ENCODE results near the gene FOXB2.

DNA sequence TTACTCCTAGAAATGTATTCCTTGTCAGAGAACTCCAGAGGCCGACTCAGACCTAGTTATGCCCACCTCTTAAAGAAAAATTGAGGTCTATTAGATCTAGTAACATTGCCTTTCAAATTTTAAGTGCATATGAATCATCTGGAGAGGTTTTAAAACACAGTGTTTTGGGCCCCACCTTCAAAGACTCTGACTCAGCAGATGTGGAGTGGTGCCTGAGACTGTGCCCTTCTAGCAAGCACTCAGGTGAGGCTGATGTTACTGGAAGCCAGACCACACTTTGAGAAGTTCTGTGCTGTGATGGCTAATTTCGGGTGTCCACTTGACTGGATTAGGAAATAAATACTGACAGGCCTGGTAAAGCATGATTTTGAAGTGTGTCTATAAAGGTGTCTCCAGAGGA is 10.6 kb downstream of the FOXB2 start:
- no peak for TF ChIP-seq GATA3 (IDR thresholded peaks at IDR 0.05; ENCODE audit: low read depth, low read length)
- no peak for TF ChIP-seq GATA2 (IDR thresholded peaks at IDR 0.05; ENCODE audit: low read depth, low read length)

All from SH-SY5Y (cell line).